Fibroblast of lung (primary cell): ENCODE data around the gene COL4A2.

ENCODE experiments used
- CTCF ChIP-seq, 2 donors: IDR thresholded peaks in 1 of 2; conservative IDR thresholded peaks in 1 of 2; 1 replicate in 1 of 2; 2 replicates in 1 of 2; pipeline ENCODE4 v1.5.1; 2011 to 2012; ENCODE audit warnings: low read length in 2 of 2, control low read depth in 1 of 2, inconsistent platforms in 1 of 2, low read depth in 1 of 2, mild to moderate bottlenecking in 1 of 2
- EZH2 ChIP-seq: IDR thresholded peaks from 2 replicates; pipeline ENCODE4 v1.5.1; 2012; ENCODE audit warnings: low read length, control low read depth, mild to moderate bottlenecking; ENCODE audit errors: missing control alignments

DNA sequence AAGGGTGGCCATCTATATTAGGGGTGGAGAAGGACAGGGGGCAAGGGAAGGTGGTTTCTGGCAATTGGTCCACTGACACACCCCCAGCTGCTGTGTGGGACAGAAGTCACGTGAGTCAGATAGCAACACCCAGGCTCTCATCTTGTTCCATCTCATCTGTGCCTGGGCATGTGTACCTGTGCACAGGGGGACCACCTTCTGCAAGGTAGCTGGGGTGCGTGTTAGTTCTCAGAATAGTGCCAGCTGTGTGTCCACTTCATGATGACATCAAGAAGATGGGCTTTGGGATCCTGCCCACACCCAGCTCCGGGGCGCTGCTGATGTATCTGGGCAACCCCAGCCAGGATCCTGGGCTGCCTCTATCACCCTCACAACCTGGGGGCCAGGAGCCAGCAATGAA, 38.6 kb downstream of the COL4A2 start:
- TF ChIP-seq CTCF (conservative IDR thresholded peaks at IDR 0.05 in 1 of 2, IDR thresholded peaks at IDR 0.05 in 1 of 2; ENCODE audit: low read depth in 1 of 2, low read length in 2 of 2): no peak
- TF ChIP-seq EZH2: no peak
